GM18519 (cell line): Measurements from ENCODE around the gene ATP6V0E2.

ENCODE experiments used
- ATAC-seq: cut with Tn5 transposase; IDR thresholded peaks from one replicate; pipeline ENCODE4 v1.9.1; 2021; ENCODE audit warnings: mild to moderate bottlenecking, moderate library complexity; ENCODE audit not compliant: unreplicated experiment, low FRiP score

ATP6V0E2 gene

GRCh38 chr7:149860821-149861727, 12.7 kb upstream of the ATP6V0E2 start:
- ATAC-seq = no peak

DNA sequence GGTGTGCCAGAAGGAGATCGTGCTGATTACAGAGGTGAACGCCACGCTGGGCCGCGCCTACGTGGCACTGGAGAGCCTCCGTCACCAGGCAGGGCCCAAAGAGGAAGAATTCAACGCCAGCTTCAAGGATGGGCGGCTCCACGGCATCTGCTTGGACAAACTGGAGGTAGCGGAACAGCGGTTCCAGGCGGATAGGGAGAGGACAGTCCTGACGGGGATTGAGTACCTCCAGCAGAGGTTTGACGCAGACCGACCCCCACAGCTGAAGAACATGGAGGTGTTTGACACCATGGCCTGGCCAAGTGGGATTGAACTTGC, 12.1 kb upstream of the ATP6V0E2 start:
- ATAC-seq = no peak

- no peak for ATAC-seq
Observed at GRCh38 chr7:149862156-149862555, 11.6 kb upstream of the ATP6V0E2 start.

GRCh38 chr7:149863500-149863899, 10.3 kb upstream of the ATP6V0E2 start:
- no peak for ATAC-seq

DNA sequence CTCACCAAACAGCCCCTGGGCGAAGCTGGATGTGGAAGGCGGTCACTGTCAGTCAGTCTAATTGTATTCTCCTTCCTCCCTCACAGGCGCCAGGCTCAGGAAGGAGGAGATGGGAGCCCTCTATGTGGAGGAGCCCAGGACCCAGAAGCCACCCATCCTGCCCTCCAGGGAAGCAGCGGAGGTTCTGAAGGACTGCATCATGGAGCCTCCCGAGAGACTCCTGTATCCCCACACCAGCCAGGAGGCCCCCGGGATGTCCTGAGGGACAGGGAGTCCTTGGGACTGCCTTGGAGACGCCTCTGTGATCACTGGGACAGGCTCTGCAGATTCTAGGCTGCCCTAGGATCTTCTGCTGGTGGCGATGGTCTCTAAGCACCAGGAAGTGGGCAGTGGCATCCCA, 9.7 kb upstream of the ATP6V0E2 start:
- ATAC-seq = no peak

DNA sequence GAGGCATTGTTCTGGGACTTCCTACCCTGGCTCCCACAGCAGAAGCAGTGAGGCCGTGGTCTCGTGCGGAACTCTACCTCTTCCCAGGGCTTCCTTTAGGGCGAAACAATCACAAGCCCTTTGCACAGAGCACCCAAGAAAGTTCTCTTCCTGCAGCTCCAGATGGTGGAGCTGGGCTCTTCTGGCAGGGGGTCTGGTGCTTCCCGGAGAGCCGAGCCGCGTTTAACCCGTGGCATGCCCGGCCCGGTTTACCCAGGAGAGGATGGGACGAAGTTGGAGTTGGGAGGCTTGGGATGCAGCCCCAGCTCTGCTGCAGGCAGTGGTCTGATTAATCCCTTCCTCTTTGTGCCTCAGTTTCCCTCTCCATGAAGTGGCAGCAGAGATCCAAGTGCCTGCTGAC, 9.0 kb upstream of the ATP6V0E2 start:
- no peak for ATAC-seq

GRCh38 chr7:149865437-149865836, 8.3 kb upstream of the ATP6V0E2 start:
- ATAC-seq = no peak

- no peak for ATAC-seq
Observed at GRCh38 chr7:149866139-149866778, 7.5 kb upstream of the ATP6V0E2 start.

GRCh38 chr7:149866779-149867447, 6.9 kb upstream of the ATP6V0E2 start:
- no peak for ATAC-seq

GRCh38 chr7:149867762-149868622, 5.8 kb upstream of the ATP6V0E2 start:
- no peak for ATAC-seq

DNA sequence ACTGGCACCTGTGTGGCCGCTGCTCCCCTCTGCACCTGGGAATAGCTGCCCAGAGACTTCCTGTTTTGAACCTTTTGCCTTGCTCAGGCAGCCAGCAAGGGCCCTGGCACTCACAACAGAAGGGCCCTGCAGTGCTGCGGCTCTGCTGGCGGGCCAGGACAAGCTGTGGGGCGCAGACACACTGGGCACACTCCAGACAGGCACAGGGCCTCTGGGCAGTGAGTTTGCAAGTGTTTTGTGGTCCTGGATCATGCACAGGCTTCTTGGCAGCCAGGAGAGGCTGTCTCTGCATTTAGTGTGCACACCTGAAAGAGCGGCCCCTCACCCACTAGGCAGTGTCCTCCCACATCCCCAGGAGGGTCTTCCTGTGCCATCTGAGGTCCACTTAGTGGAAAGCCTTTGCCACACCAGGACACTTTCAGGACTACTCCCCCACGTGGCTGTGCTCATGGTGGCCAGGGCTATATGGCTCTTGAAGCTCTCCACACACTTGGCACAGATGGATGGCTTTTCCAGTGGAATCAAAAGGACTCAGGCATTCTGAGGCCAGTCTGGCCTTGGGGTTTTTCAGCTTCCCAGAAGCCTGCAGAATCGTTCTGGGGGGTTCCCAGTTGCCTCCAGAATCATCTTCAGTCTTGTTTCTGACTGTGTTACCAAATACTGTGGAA, 5.0 kb upstream of the ATP6V0E2 start:
- ATAC-seq = no peak

DNA sequence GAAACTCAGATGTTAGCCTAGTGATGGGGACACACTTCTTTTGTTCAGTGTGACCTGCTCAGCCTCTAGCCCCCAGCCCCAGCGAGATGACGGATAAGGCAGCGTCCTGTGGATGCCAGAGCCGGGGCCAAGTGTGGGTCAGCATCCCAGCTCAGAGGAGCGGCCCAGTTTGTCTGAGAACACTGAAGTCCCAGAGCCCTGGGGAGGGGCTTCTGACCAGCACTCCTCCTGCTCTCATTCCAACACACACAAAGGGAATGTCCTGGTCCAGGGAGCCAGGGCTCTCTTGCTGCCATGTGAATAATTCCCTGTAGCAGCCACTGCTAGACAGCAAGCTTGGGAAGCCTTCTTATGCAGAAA, 4.5 kb upstream of the ATP6V0E2 start:
- ATAC-seq = no peak

- no peak for ATAC-seq
Observed at GRCh38 chr7:149869867-149870266, 3.9 kb upstream of the ATP6V0E2 start.

- ATAC-seq = no peak
Observed at GRCh38 chr7:149870274-149870673, 3.5 kb upstream of the ATP6V0E2 start.

DNA sequence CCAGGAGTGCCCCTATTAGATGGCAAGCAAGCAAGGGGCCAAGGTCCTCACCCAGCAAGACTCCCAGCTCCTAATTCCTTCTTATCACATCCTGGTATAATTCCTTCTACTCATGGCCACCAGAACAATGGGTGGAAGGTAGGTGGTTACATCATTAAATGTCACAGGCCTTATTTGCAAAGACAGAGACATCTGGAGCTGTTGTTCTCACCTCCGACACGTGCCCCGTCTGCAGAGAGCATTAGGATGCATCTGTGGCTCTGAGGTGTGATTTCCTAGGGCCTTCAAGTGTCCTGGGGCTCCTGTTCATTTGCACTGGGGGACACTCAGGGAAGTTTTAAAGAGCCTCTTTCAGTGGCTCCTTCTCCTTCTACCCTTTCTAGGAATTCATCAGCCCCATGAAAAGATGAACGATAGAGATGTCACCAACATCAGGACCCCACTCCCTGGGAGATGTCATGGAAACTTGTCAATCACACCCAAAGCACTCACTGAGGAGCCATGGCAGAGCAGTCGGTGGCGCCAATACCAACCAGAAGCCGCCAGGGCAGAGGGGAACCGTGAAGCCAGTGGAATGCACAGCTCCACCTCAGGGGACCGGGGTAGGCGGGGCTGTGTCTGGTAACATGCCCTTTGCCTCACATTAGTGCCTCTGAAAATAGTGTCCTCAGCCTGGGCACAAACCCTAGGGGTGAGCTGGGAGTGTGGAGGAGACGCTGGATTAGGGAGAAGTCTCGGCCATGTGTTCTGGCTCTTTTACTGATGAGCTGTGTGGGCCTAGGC, 2.9 kb upstream of the ATP6V0E2 start:
- ATAC-seq = no peak

DNA sequence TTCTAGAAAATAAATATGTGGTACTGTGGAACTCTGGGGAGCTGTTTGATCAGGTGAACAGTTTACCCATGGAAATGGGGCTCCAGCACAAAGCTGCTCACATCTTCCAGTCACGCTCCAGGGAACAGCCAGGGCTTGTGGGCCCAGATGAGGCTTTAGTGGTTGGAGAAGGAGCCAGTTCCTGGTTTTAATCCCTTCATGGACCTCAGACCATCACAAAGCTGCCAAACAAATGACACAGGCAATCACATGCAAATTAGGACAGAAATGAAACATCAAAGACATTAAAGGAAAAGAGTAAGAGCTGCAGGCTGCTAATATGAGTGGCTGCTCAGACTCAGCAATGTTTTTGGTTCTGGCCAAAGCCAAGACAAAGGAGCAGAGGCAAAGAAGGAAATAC, 2.2 kb upstream of the ATP6V0E2 start:
- no peak for ATAC-seq

- ATAC-seq = no peak
Observed at GRCh38 chr7:149872419-149873073, 1.2 kb upstream of the ATP6V0E2 start.

GRCh38 chr7:149873970-149874643, 338 bp downstream of the ATP6V0E2 start:
- ATAC-seq = no peak
